Measurements from ENCODE around the gene HSPA4. TPM values are rescaled to one million over a fixed set of nuclear protein-coding genes. Genes with fewer than 3 reads are reported as not detected.

Gene HSPA4
- total RNA-seq, 1 donor from 2014 or later, result 115 TPM

GRCh38 chr5:133088064-133088463 lies 36.3 kb downstream of the HSPA4 start:
- intact Hi-C loops (cut with micrococcal nuclease), result no loop called here

GRCh38 chr5:133091034-133091433 lies 39.2 kb downstream of the HSPA4 start:
- intact Hi-C loops (cut with micrococcal nuclease), result no loop called here

- intact Hi-C loops (cut with micrococcal nuclease), result no loop called here
Observed at GRCh38 chr5:133106343-133106742, 54.5 kb downstream of the HSPA4 start.

- intact Hi-C loops (cut with micrococcal nuclease), result no loop called here
Observed at GRCh38 chr5:133106761-133107572, 55.2 kb downstream of the HSPA4 start.

GRCh38 chr5:133108481-133108921 lies 56.7 kb downstream of the HSPA4 start:
- intact Hi-C loops (cut with micrococcal nuclease), result no loop called here

GRCh38 chr5:133109655-133110483 lies 58.1 kb downstream of the HSPA4 start:
- intact Hi-C loops (cut with micrococcal nuclease), result loop anchor here (5.0 to 10.0 kb wide), 2 partner anchors 135 to 242 kb away; no protein-coding TSS in a partner anchor

DNA sequence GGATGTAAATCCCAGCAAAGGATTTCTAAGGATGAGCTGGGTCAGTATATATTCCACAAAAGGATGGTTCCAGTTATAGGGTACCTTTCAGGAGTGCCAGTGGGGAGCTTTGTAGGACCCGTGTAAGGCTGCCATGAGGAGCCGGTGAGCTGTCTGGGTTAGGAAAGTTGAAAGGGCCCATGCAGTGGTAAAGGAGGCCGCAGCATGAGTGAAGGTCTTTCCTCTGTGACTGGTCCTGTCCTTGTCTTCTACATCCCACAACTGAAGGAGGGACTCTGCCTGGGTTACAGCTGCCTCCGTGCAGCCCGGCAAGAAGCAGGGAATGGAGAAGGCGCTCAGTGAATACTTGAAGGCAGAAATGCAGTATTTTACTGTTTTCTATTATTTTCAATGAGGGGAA lies 58.9 kb downstream of the HSPA4 start:
- intact Hi-C loops (cut with micrococcal nuclease), result loop anchor here (1.0 to 10.0 kb wide), 6 partner anchors 109 to 759 kb away; no protein-coding TSS in a partner anchor

- intact Hi-C loops (cut with micrococcal nuclease), result loop anchor here (1.0 to 10.0 kb wide), 6 partner anchors 108 to 758 kb away; no protein-coding TSS in a partner anchor
Observed at GRCh38 chr5:133111299-133111698, 59.5 kb downstream of the HSPA4 start.

- intact Hi-C loops (cut with micrococcal nuclease), result loop anchor here (5.0 to 10.0 kb wide), 2 partner anchors 133 to 240 kb away; no protein-coding TSS in a partner anchor
Observed at GRCh38 chr5:133112026-133112660, 60.3 kb downstream of the HSPA4 start.

DNA sequence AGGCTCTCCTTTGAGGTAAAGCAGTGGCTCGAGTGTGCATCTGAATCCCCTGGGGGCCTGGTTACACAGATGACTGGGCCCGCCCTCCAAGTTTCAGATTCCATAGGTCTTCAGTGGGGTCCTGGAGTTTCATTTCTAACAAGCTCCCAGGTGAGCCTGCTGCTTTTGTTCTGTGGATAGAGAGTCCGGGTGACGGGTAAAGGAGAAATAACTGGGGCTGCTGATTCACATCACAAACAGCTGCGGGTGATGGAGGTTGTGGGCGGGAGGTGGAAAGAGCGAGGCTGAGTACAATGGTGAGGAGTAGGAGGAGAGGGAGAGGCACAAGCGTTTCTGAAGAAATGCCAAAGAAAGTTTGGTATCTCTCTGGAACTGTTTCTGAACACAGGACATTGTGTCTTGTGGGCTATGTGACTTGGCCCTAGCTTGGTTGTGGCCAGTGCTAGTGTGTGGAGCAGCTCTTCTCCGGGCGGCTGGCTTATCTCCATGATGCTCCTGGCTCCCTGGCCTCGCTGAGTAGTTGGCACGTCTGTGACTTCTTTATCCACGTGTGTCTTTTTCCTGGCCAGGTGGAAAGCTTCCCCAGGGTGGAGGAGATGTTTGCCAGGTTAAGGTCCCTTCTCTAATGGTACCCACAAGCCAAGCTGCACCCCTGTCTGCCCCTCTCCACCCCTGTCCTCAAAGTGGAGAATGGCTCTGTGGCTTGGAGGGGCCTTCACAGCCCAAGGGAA lies 61.7 kb downstream of the HSPA4 start:
- intact Hi-C loops (cut with micrococcal nuclease), result loop anchor here (5.0 to 10.0 kb wide), 2 partner anchors 131 to 239 kb away; no protein-coding TSS in a partner anchor

DNA sequence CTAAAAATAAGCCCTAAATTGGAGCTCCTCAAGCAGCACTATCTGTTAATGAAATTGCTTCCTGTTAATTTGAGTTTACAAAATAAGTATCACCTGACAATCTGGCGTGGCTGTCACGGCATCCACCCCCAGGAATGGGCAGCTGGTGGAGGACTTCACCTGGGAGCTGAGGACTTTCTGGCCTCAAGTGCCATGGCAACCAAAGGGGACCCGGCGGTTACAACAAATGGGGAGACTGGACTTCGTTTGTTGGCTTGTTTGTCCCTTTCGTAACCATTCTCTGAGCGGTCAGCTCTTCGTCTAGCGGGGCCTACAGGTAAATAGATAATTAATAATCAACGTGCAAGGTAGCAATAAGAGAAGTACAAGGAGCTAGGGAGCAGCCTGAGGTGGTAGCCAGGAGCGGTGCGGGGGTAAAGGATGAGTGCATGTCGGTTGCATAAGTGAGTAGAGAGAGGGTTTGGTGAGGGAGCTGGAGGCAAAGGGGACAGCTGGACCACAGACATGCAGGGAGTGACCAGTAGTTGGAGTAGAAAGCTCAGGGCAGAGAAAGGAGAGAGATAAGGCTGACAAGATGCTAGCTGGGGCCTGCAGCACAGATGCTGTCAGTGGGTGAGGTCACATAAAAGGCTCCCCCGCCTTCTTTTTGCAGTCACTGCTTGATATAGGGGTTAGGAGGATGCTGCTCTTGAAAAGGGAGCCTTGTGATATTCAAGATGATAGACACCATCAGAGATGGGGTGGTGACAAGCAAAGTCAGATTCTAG lies 62.5 kb downstream of the HSPA4 start:
- intact Hi-C loops (cut with micrococcal nuclease), result loop anchor here (5.0 to 10.0 kb wide), 2 partner anchors 130 to 238 kb away; no protein-coding TSS in a partner anchor

- intact Hi-C loops (cut with micrococcal nuclease), result loop anchor here (5.0 to 10.0 kb wide), 2 partner anchors 130 to 237 kb away; no protein-coding TSS in a partner anchor
Observed at GRCh38 chr5:133114933-133115310, 63.1 kb downstream of the HSPA4 start.

DNA sequence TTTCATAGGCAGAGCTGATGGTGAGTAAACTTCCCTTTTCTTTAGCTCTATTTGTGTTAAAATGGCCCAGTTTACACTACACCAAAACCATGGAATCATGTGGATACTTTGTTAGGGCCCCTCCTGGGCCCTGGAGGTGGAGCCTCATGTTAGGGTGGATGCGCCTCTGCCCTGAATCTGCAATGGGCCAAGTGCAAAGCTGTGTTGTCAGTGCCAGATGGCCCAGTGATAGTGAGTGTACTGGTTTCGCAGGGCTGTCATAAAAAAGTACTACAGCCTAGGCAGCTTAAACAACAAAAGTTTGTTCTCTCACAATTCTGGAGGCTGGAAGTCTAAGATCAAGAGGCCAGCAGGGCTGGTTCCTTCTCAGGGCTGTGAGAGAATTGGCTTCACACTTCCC lies 64.8 kb downstream of the HSPA4 start:
- intact Hi-C loops (cut with micrococcal nuclease), result loop anchor here (10.0 kb wide), 1 partner anchor 128 kb away; no protein-coding TSS in a partner anchor

DNA sequence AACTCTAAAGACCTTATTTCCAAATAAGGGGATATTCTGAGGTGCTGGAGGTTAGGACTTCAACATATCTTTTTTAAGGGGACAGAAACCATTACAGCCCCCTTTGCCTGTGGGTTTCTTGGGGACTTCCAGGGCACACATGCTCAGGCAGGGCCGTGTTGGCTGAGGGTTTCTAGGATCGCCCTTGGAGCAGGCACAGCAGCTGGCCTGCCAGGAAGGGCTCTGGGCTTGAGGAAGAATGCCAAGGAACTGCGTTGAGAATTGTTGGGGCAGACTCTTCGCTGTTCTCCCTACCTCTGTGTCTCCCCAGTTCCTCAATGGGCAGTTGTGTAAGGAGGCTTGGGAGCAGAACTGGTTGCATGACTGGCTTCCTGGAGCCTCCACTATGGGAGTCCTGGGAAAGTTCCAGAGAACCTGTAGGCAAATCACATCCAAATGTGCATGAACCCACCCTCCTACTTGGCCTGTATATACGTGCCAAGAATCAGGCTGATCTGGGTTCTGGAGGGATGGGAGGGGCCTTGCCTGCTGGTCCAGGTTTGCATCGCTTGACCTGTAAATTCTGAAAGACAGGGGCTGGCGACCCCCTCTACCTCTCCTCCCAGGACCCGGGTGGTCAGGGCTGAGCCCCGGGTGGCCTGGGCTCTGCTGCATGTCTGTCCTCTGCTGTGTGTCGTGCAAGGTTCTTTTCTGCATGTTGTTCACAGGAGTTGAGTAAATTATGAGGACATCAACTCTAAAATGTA lies 65.5 kb downstream of the HSPA4 start:
- intact Hi-C loops (cut with micrococcal nuclease), result loop anchor here (10.0 kb wide), 1 partner anchor 127 kb away; no protein-coding TSS in a partner anchor

DNA sequence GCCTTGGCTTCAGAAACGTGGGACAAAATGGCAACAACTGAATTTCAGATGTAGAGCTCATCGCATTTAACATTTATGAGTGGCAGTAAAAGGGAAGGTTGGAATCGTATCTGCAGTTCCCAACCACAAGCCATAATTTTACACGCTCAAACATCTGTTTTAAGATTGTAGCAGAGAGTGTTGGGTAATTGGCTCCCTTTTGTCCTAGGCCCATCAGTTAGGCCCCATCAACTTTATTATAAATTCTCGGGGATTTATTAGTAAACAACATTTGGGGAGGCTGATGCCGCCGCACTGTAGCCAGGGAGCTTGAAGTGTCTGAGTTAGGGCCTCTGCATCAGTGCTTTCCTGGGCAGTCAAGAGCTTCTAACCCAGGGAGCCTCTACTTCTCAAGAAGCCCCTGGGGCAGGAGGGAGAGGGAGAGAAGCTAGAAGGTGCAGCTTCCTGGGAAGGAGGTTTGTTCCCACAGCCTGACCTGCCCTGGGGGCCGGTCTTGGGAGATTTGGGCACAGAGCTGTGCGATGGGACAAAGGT lies 66.2 kb downstream of the HSPA4 start:
- intact Hi-C loops (cut with micrococcal nuclease), result loop anchor here (10.0 kb wide), 1 partner anchor 127 kb away; no protein-coding TSS in a partner anchor

GRCh38 chr5:133118741-133119140 lies 66.9 kb downstream of the HSPA4 start:
- intact Hi-C loops (cut with micrococcal nuclease), result loop anchor here (10.0 kb wide), 1 partner anchor 126 kb away; no protein-coding TSS in a partner anchor

DNA sequence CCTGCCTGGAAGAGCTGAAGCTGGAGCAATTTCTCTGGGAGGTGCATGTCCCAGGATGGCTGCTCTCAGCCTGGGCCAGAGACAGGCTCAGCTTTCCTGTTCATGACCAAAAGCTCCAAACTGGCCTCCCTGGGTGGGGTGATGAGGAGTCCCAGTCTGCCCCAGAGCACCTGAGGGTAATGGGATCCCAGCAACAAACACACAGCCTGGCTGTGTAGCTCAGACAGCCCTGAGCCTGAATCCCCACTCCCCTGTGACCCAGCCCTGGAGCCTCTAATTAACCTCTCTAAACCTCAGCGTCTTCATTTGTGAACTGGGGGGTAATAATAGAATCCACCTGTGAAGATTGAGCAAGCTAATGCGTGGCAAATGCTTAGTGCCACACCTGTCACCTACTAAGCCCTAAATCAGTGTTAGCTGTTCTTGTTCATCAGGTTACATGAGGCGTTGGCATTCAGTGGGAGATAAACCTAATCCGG lies 67.5 kb downstream of the HSPA4 start:
- intact Hi-C loops (cut with micrococcal nuclease), result loop anchor here (10.0 kb wide), 1 partner anchor 126 kb away; no protein-coding TSS in a partner anchor

- intact Hi-C loops (cut with micrococcal nuclease), result no loop called here
Observed at GRCh38 chr5:133120156-133120750, 68.4 kb downstream of the HSPA4 start.
